Astrocyte of the spinal cord (primary cell): ENCODE data around the gene OPHN1.

Experiments used
- DNase-seq: peaks from one replicate; pipeline ENCODE4 v3.0.0; 2011; ENCODE audit warnings: low read depth, low spot score
- H3K4me3 ChIP-seq: 2 replicates; pipeline ENCODE4 v1.5.1; 2011; ENCODE audit warnings: low read depth, mild to moderate bottlenecking, low read length, moderate library complexity
- in situ Hi-C: cut with HindIII; loops from 2 replicates; pipeline ENCODE4 v1.10.0; 2017; ENCODE audit warnings: low sequenced_read_pairs
- TF ChIP-seq, protein P1 (sequence below): IDR thresholded peaks from 2 replicates; pipeline ENCODE4 v1.5.1; 2012; ENCODE audit warnings: low read depth, mild to moderate bottlenecking, low read length, inconsistent platforms

Gene OPHN1

DNA sequence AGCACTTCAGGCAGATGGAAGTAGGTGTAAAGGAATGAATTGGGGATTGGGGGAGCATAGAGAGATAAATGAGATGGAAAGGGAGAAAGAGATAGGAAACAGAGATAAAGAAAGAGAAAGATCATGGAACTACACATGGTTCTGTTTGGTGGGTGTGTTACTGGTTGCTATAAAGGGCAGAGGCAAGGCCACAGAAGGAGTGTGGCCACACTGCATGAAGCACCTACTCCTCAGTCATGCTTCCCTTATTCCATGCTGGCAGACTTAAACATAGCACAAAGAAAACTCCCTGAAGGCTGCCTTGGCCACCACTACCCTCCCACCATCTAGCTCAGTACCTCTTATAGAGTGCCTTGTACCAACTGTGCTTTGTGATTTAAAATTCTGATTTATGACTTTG is 56.9 kb downstream of the OPHN1 start:
- no peak for DNase-seq
- TF ChIP-seq, protein P1, sequence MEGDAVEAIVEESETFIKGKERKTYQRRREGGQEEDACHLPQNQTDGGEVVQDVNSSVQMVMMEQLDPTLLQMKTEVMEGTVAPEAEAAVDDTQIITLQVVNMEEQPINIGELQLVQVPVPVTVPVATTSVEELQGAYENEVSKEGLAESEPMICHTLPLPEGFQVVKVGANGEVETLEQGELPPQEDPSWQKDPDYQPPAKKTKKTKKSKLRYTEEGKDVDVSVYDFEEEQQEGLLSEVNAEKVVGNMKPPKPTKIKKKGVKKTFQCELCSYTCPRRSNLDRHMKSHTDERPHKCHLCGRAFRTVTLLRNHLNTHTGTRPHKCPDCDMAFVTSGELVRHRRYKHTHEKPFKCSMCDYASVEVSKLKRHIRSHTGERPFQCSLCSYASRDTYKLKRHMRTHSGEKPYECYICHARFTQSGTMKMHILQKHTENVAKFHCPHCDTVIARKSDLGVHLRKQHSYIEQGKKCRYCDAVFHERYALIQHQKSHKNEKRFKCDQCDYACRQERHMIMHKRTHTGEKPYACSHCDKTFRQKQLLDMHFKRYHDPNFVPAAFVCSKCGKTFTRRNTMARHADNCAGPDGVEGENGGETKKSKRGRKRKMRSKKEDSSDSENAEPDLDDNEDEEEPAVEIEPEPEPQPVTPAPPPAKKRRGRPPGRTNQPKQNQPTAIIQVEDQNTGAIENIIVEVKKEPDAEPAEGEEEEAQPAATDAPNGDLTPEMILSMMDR = no peak
- in situ Hi-C loops = no loop called here

DNA sequence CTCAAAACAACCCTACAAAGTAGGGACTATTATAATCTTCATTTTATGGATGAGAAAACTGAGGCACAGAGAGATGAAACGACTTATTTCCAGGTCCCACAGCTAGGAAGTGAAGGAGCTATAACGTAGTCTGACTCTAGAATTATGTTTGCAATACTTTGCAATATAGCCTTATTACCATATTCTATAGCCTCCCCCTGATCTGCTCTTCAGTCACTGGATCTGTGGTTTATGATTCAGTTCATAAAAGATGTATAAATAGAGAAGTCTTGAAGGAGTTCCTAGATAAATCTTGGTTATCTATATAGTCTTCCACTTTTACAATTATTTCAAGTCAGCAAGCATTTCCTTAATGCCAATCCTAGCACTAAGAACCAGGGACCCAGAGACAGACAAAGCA is 57.5 kb downstream of the OPHN1 start:
- in situ Hi-C loops = no loop called here
- no peak overlapping the region for H3K4me3 ChIP-seq
- no peak for DNase-seq
- TF ChIP-seq, protein P1 = no peak

More for the DNA sequence above, 56.9 kb downstream of the OPHN1 start:
- no peak overlapping the region for H3K4me3 ChIP-seq

DNA sequence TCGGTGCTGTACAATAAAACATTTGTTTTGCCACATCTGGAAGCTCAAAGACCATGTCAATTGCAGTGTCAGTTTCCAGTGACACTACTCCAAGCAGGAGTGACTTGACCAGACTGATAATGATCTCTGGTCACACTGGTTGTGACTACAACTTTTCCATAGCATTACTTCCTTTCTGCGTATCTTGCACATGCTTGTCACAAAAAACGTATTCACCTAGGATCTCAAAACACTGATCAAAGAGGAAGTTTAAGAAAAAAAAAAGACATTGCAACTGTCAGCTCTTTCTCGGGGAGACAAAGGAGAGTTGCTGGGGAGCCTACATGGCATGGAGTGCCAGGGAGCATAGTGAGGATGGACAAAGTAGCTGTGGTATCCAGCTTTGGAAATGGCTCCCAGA is 60.6 kb downstream of the OPHN1 start:
- in situ Hi-C loops = no loop called here
- TF ChIP-seq, protein P1 = no peak
- DNase-seq = no peak
- no peak overlapping the region for H3K4me3 ChIP-seq

DNA sequence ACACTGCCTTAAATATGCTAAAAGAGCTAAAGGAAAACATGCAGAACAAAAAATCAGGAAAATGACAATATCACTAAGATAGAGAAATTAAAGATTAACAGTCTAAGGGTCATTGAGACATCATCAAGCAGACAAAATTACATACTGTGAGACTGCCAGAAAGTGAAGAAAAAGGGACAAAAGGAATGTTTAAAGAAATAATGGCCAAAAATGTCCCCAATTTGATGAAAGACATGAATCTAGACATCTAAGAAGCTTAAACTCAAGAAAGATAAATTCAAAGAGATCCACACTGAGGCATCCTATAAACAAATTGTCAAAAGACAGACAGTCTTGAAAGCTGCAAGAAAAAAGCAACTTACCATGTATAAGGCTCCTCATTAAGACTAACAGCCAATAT is 63.7 kb downstream of the OPHN1 start:
- in situ Hi-C loops = no loop called here
- no peak for DNase-seq
- TF ChIP-seq, protein P1 = no peak
- no peak overlapping the region for H3K4me3 ChIP-seq

DNA sequence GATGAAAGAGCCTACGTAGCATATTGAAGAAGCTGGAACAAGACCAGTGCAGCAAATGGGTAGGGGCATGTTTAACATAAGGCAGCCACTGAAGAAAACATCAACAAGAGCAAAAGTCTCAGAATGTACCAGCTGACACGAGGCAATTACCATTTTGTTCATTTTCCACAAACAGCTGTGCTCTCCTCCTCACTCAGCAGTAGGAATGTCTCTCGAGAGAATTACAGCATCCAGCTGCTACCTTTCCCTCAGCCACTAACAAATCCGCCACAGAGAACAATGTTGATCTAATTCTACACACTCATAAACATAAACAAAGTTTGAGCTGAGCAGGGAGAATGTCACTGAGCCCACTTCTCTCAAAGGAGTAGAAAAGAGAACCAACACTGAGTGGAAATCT is 68.0 kb downstream of the OPHN1 start:
- in situ Hi-C loops = no loop called here
- no peak for DNase-seq

DNA sequence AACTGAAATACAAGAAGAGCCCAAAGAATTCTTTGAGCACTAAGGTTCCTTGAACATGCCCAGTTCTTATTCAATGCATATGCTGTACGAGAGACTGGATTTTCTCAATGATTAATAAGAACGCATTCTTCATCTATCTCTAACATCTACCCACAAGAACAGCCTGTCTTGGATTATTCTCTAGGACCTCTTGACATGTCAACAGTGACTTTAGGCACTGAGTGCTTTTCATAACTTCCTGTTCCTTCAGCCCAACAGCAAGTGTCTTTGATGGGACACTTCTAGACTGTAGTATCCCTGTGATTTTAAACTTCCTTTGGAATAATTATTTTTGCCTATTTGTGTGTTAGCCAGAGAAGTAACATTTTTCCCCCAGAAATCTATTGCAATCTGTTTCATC is 69.3 kb downstream of the OPHN1 start:
- no peak for DNase-seq
- in situ Hi-C loops = no loop called here
- H3K4me3 ChIP-seq = no peak overlapping the region
- TF ChIP-seq, protein P1 = no peak

More for the DNA sequence above, 68.0 kb downstream of the OPHN1 start:
- no peak overlapping the region for H3K4me3 ChIP-seq
- TF ChIP-seq, protein P1 = no peak

DNA sequence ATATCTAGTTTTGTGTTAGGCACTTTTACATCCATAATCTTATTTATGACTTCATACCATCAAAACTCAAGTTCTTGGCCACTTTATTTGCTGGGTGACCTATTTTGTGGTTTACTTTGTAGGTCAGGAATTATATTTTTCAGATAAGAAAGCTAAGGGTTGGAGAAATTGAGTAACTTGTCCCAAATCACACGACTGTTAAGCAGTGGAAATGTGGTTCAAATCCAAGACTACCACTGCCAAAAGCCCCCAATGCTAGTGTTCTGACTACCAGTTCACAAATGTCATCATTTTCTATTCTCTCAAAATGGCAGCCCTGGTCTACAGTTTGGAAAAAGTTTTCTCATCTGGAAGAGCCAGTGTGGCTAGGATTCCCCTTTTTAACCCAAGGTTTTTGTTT is 74.6 kb downstream of the OPHN1 start:
- H3K4me3 ChIP-seq = no peak overlapping the region
- TF ChIP-seq, protein P1 = no peak
- in situ Hi-C loops = no loop called here
- DNase-seq = no peak
